ENCODE results near the gene GIT2. TPM values are rescaled to one million over a fixed set of nuclear protein-coding genes. Genes with fewer than 3 reads are reported as not detected.

GIT2 gene
- total and polyA plus RNA-seq, 2 experiments from 2014 or later: 15.8 to 20.9 TPM

DNA sequence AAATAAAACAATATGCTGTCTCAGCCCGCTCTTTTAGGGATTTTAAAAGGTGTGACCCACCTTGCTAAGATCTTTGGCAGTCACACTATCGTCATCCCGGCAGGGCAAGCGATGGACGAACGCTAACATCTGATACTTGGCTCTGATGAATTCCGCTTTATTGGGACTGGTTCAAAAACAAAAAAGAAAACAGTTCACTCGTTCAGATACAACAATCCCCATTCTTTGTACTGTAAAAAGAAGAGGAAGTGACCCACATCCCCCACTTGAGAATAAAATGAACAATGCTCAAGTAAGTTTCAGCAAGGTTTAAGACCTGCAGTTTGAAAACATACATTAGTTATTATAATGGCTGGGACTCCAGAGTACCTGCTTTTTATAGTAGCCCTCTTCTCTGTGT lies 7.3 kb downstream of the GIT2 start:
- H3K36me3 ChIP-seq (ENCODE audit: insufficient read depth): peaks cover 8% of the 10 kb centered on the region
- ATAC-seq: no peak
- H3K4me1 Mint-ChIP-seq: peaks cover 10% of the 10 kb centered on the region

DNA sequence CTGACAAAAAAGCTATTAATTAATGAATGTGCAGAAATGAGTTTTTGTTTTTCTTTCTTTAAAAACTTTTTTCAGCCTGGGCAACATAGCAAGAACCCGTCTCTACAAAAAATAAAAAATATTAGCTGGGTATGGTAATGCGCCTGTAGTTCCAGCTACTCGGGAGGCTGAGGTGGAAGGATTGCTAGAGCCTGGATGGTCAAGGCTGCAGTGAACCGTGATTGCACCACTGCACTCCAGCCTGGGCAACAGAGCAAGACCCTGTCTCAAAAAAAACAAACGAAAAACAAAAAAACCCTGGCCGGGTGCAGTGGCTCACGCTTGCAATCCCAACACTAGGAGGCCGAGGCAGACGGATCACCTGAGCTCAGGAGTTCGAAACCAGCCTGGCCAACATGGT lies 7.9 kb downstream of the GIT2 start:
- Mint-ChIP-seq H3K4me1 (peaks cover 10% of the 10 kb centered on the region), H3K27ac (no peak overlapping the region), H3K9me3 (no peaks in the 10 kb centered on the region), H3K36me3 (ENCODE audit: low read depth) (peaks cover 37% of the 10 kb centered on the region), H3K27me3 (ENCODE audit: insufficient read depth, low read depth, poor library complexity) (peaks cover 3% of the 10 kb centered on the region), H3K4me3 (no peak overlapping the region)
- H3K4me1 ChIP-seq (ENCODE audit: insufficient read depth): no peaks in the 10 kb centered on the region
- H3K36me3 ChIP-seq (ENCODE audit: insufficient read depth): peaks cover 13% of the 10 kb centered on the region
- H3K27me3 ChIP-seq (ENCODE audit: insufficient read depth): no peaks in the 10 kb centered on the region
- no peaks in the 10 kb centered on the region for H3F3A ChIP-seq (replicated peaks; ENCODE audit: low read depth)
- no peak overlapping the region for H3K4me3 ChIP-seq
- H2AFZ ChIP-seq: no peak overlapping the region
- H4K20me1 ChIP-seq (replicated peaks; ENCODE audit: insufficient read depth): no peaks in the 10 kb centered on the region; the same call in 1 of the 2 replicates
- H3K27ac ChIP-seq (ENCODE audit: low read depth): no peak overlapping the region
- ATAC-seq (no peak), DNase-seq (ENCODE audit: low spot score) (no peak)
- H3K79me2 ChIP-seq (replicated peaks; ENCODE audit: insufficient read depth): peaks cover 7% of the 10 kb centered on the region
- no peaks in the 10 kb centered on the region for H3K9me2 ChIP-seq (ENCODE audit: insufficient read depth)
- no peak overlapping the region for H3K4me2 ChIP-seq
- TF ChIP-seq POLR2AphosphoS5 (IDR thresholded peaks at IDR 0.05; ENCODE audit: low read depth) (no peak), NANOG (IDR thresholded peaks at IDR 0.05; ENCODE audit: borderline replicate concordance) (no peak), EZH2 (IDR thresholded peaks at IDR 0.05; ENCODE audit: low read depth, unreplicated experiment) (no peak), ZNF114 (CRISPR knock-in tag; IDR thresholded peaks at IDR 0.05) (no peak), STAT1 (IDR thresholded peaks at IDR 0.05; ENCODE audit: unreplicated experiment) (no peak), EZH2phosphoT487 (IDR thresholded peaks at IDR 0.05; ENCODE audit: unreplicated experiment) (no peak), ZNF331 (CRISPR knock-in tag; IDR thresholded peaks at IDR 0.05; ENCODE audit: low read depth) (no peak)
- TF ChIP-seq, protein P1, sequence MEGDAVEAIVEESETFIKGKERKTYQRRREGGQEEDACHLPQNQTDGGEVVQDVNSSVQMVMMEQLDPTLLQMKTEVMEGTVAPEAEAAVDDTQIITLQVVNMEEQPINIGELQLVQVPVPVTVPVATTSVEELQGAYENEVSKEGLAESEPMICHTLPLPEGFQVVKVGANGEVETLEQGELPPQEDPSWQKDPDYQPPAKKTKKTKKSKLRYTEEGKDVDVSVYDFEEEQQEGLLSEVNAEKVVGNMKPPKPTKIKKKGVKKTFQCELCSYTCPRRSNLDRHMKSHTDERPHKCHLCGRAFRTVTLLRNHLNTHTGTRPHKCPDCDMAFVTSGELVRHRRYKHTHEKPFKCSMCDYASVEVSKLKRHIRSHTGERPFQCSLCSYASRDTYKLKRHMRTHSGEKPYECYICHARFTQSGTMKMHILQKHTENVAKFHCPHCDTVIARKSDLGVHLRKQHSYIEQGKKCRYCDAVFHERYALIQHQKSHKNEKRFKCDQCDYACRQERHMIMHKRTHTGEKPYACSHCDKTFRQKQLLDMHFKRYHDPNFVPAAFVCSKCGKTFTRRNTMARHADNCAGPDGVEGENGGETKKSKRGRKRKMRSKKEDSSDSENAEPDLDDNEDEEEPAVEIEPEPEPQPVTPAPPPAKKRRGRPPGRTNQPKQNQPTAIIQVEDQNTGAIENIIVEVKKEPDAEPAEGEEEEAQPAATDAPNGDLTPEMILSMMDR (conservative IDR thresholded peaks at IDR 0.05; ENCODE audit: low read depth in 2 of 2): no peak
- TF ChIP-seq, protein P2, sequence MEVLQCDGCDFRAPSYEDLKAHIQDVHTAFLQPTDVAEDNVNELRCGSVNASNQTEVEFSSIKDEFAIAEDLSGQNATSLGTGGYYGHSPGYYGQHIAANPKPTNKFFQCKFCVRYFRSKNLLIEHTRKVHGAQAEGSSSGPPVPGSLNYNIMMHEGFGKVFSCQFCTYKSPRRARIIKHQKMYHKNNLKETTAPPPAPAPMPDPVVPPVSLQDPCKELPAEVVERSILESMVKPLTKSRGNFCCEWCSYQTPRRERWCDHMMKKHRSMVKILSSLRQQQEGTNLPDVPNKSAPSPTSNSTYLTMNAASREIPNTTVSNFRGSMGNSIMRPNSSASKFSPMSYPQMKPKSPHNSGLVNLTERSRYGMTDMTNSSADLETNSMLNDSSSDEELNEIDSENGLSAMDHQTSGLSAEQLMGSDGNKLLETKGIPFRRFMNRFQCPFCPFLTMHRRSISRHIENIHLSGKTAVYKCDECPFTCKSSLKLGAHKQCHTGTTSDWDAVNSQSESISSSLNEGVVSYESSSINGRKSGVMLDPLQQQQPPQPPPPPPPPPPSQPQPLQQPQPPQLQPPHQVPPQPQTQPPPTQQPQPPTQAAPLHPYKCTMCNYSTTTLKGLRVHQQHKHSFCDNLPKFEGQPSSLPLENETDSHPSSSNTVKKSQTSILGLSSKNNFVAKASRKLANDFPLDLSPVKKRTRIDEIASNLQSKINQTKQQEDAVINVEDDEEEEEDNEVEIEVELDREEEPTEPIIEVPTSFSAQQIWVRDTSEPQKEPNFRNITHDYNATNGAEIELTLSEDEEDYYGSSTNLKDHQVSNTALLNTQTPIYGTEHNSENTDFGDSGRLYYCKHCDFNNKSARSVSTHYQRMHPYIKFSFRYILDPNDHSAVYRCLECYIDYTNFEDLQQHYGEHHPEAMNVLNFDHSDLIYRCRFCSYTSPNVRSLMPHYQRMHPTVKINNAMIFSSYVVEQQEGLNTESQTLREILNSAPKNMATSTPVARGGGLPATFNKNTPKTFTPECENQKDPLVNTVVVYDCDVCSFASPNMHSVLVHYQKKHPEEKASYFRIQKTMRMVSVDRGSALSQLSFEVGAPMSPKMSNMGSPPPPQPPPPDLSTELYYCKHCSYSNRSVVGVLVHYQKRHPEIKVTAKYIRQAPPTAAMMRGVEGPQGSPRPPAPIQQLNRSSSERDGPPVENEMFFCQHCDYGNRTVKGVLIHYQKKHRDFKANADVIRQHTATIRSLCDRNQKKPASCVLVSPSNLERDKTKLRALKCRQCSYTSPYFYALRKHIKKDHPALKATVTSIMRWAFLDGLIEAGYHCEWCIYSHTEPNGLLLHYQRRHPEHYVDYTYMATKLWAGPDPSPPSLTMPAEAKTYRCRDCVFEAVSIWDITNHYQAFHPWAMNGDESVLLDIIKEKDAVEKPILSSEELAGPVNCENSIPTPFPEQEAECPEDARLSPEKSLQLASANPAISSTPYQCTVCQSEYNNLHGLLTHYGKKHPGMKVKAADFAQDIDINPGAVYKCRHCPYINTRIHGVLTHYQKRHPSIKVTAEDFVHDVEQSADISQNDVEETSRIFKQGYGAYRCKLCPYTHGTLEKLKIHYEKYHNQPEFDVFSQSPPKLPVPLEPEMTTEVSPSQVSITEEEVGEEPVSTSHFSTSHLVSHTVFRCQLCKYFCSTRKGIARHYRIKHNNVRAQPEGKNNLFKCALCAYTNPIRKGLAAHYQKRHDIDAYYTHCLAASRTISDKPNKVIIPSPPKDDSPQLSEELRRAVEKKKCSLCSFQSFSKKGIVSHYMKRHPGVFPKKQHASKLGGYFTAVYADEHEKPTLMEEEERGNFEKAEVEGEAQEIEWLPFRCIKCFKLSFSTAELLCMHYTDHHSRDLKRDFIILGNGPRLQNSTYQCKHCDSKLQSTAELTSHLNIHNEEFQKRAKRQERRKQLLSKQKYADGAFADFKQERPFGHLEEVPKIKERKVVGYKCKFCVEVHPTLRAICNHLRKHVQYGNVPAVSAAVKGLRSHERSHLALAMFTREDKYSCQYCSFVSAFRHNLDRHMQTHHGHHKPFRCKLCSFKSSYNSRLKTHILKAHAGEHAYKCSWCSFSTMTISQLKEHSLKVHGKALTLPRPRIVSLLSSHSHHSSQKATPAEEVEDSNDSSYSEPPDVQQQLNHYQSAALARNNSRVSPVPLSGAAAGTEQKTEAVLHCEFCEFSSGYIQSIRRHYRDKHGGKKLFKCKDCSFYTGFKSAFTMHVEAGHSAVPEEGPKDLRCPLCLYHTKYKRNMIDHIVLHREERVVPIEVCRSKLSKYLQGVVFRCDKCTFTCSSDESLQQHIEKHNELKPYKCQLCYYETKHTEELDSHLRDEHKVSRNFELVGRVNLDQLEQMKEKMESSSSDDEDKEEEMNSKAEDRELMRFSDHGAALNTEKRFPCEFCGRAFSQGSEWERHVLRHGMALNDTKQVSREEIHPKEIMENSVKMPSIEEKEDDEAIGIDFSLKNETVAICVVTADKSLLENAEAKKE (CRISPR knock-in tag; IDR thresholded peaks at IDR 0.05): no peak
- TF ChIP-seq, protein P3, sequence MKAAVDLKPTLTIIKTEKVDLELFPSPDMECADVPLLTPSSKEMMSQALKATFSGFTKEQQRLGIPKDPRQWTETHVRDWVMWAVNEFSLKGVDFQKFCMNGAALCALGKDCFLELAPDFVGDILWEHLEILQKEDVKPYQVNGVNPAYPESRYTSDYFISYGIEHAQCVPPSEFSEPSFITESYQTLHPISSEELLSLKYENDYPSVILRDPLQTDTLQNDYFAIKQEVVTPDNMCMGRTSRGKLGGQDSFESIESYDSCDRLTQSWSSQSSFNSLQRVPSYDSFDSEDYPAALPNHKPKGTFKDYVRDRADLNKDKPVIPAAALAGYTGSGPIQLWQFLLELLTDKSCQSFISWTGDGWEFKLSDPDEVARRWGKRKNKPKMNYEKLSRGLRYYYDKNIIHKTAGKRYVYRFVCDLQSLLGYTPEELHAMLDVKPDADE (IDR thresholded peaks at IDR 0.05): no peak

More for the DNA sequence above, 7.3 kb downstream of the GIT2 start:
- H3F3A ChIP-seq (replicated peaks; ENCODE audit: low read depth): no peaks in the 10 kb centered on the region
- H3K4me2 ChIP-seq: no peak overlapping the region
- no peak for DNase-seq (ENCODE audit: low spot score)
- no peak overlapping the region for H3K4me3 Mint-ChIP-seq
- TF ChIP-seq EZH2phosphoT487 (IDR thresholded peaks at IDR 0.05; ENCODE audit: unreplicated experiment): no peak
- TF ChIP-seq, protein P3 (IDR thresholded peaks at IDR 0.05): no peak
- no peak for TF ChIP-seq ZNF331 (CRISPR knock-in tag; IDR thresholded peaks at IDR 0.05; ENCODE audit: low read depth)
- no peak for TF ChIP-seq CREB1 (CRISPR knock-in tag; IDR thresholded peaks at IDR 0.05; ENCODE audit: low read depth)
- H3K4me1 ChIP-seq (ENCODE audit: insufficient read depth): no peaks in the 10 kb centered on the region; the same call in 1 of the 2 replicates
- H3K27me3 Mint-ChIP-seq (ENCODE audit: insufficient read depth, low read depth, poor library complexity): peaks cover 3% of the 10 kb centered on the region
- no peaks in the 10 kb centered on the region for H3K9me2 ChIP-seq (ENCODE audit: insufficient read depth)
- H3K9me3 Mint-ChIP-seq: no peaks in the 10 kb centered on the region
- H3K27me3 ChIP-seq (ENCODE audit: insufficient read depth): no peaks in the 10 kb centered on the region
- no peak overlapping the region for H2AFZ ChIP-seq
- H4K20me1 ChIP-seq (replicated peaks; ENCODE audit: insufficient read depth): no peaks in the 10 kb centered on the region; the same call in 1 of the 2 replicates
- peak overlapping the region; percentile 11; the same call in 1 of the 2 replicates for H3K27ac Mint-ChIP-seq
- peaks cover 13% of the 10 kb centered on the region for H3K79me2 ChIP-seq (replicated peaks; ENCODE audit: insufficient read depth)
- H3K36me3 Mint-ChIP-seq (ENCODE audit: low read depth): peaks cover 33% of the 10 kb centered on the region
- no peak overlapping the region; the same call in 1 of the 2 replicates for H3K27ac ChIP-seq (ENCODE audit: low read depth)
- H3K4me3 ChIP-seq: no peak overlapping the region

All from GM23338 (cell line).